HEK293 (cell line): ENCODE measurements around the gene MBNL2.

Experiments used
- AEBP2 ChIP-seq: fragments of 450-650 bp; formaldehyde crosslinking; IDR thresholded peaks from 2 replicates; pipeline ENCODE4 v1.5.1; 2016; ENCODE audit warnings: missing biosample characterization, missing genetic modification characterization, borderline replicate concordance
- BCL11A ChIP-seq: fragments of 450-650 bp; formaldehyde crosslinking; IDR thresholded peaks from 2 replicates; pipeline ENCODE4 v1.5.1; 2016; ENCODE audit warnings: low read depth, missing biosample characterization, missing genetic modification characterization
- BCL11B ChIP-seq: fragments of 450-650 bp; formaldehyde crosslinking; IDR thresholded peaks from 2 replicates; pipeline ENCODE4 v1.5.1; 2016; ENCODE audit warnings: low read depth, missing biosample characterization, missing genetic modification characterization
- EGR2 ChIP-seq: fragments of 450-650 bp; formaldehyde crosslinking; IDR thresholded peaks from 2 replicates; pipeline ENCODE4 v1.5.1; 2016; ENCODE audit warnings: low read depth, missing biosample characterization, missing genetic modification characterization
- GFI1B ChIP-seq: fragments of 450-650 bp; formaldehyde crosslinking; IDR thresholded peaks from 2 replicates; pipeline ENCODE4 v1.5.1; 2016; ENCODE audit warnings: missing biosample characterization, missing genetic modification characterization
- IKZF3 ChIP-seq: fragments of 450-650 bp; IDR thresholded peaks from 2 replicates; pipeline ENCODE4 v1.5.0; 2018; ENCODE audit warnings: missing biosample characterization, mild to moderate bottlenecking, missing genetic modification characterization, moderate library complexity
- KLF10 ChIP-seq: fragments of 450-650 bp; IDR thresholded peaks from 2 replicates; pipeline ENCODE4 v1.5.1; 2018; ENCODE audit warnings: missing biosample characterization, mild to moderate bottlenecking, missing genetic modification characterization
- TSHZ1 ChIP-seq: fragments of 450-650 bp; formaldehyde crosslinking; IDR thresholded peaks from 2 replicates; pipeline ENCODE4 v1.5.1; 2016; ENCODE audit warnings: missing biosample characterization, missing genetic modification characterization, borderline replicate concordance
- WT1 ChIP-seq: fragments of 450-650 bp; formaldehyde crosslinking; IDR thresholded peaks from 2 replicates; pipeline ENCODE4 v1.5.1; 2016; ENCODE audit warnings: missing biosample characterization, missing genetic modification characterization
- ZNF138 ChIP-seq: fragments of 450-650 bp; formaldehyde crosslinking; IDR thresholded peaks from 2 replicates; pipeline ENCODE4 v1.5.1; 2016; ENCODE audit warnings: missing biosample characterization, missing genetic modification characterization, borderline replicate concordance
- ZNF292 ChIP-seq: fragments of 450-650 bp; formaldehyde crosslinking; IDR thresholded peaks from 2 replicates; pipeline ENCODE4 v1.5.1; 2016; ENCODE audit warnings: low read depth, missing biosample characterization, missing genetic modification characterization, borderline replicate concordance
- ZNF350 ChIP-seq: fragments of 450-650 bp; formaldehyde crosslinking; IDR thresholded peaks from 2 replicates; pipeline ENCODE4 v1.5.0; 2017; ENCODE audit warnings: missing biosample characterization, mild to moderate bottlenecking, missing genetic modification characterization
- ZNF37A ChIP-seq: fragments of 450-650 bp; IDR thresholded peaks from 2 replicates; pipeline ENCODE4 v1.5.1; 2018; ENCODE audit warnings: missing biosample characterization, missing genetic modification characterization
- ZNF423 ChIP-seq: fragments of 450-650 bp; formaldehyde crosslinking; IDR thresholded peaks from 2 replicates; pipeline ENCODE4 v1.5.1; 2016; ENCODE audit warnings: missing biosample characterization, missing genetic modification characterization
- ZNF514 ChIP-seq: fragments of 450-650 bp; formaldehyde crosslinking; IDR thresholded peaks from 2 replicates; pipeline ENCODE4 v1.5.1; 2016; ENCODE audit warnings: missing biosample characterization, missing genetic modification characterization
- ZNF558 ChIP-seq: fragments of 450-650 bp; formaldehyde crosslinking; IDR thresholded peaks from 2 replicates; pipeline ENCODE4 v1.5.1; 2016; ENCODE audit warnings: missing biosample characterization, missing genetic modification characterization
- ZNF580 ChIP-seq: fragments of 450-650 bp; formaldehyde crosslinking; IDR thresholded peaks from 2 replicates; pipeline ENCODE4 v1.5.1; 2016; ENCODE audit warnings: missing biosample characterization, missing genetic modification characterization
- ZNF621 ChIP-seq: fragments of 450-650 bp; formaldehyde crosslinking; IDR thresholded peaks from 2 replicates; pipeline ENCODE4 v1.5.1; 2017; ENCODE audit warnings: missing biosample characterization, missing genetic modification characterization
- ZNF645 ChIP-seq: fragments of 450-650 bp; formaldehyde crosslinking; IDR thresholded peaks from 2 replicates; pipeline ENCODE4; 2016; ENCODE audit warnings: missing biosample characterization, missing genetic modification characterization
- ZNF660 ChIP-seq: fragments of 450-650 bp; IDR thresholded peaks from 2 replicates; pipeline ENCODE4 v1.5.1; 2018; ENCODE audit warnings: missing biosample characterization, mild to moderate bottlenecking, missing genetic modification characterization
- ZNF843 ChIP-seq: fragments of 450-650 bp; formaldehyde crosslinking; IDR thresholded peaks from 2 replicates; pipeline ENCODE4 v1.5.1; 2016; ENCODE audit warnings: missing biosample characterization, missing genetic modification characterization
- ZSCAN16 ChIP-seq: fragments of 450-650 bp; formaldehyde crosslinking; IDR thresholded peaks from 2 replicates; pipeline ENCODE4 v1.5.1; 2016; ENCODE audit warnings: missing biosample characterization, missing genetic modification characterization
- ZSCAN18 ChIP-seq: fragments of 450-650 bp; formaldehyde crosslinking; IDR thresholded peaks from 2 replicates; pipeline ENCODE4 v1.5.1; 2016; ENCODE audit warnings: missing biosample characterization, missing genetic modification characterization
- ZSCAN30 ChIP-seq: fragments of 450-650 bp; IDR thresholded peaks from 2 replicates; pipeline ENCODE4 v1.5.1; 2018; ENCODE audit warnings: missing biosample characterization, mild to moderate bottlenecking, missing genetic modification characterization, moderate library complexity
- TF ChIP-seq, protein P1 (sequence below): fragments of 450-650 bp; formaldehyde crosslinking; IDR thresholded peaks from 2 replicates; pipeline ENCODE4 v1.5.1; 2016; ENCODE audit warnings: missing biosample characterization, missing genetic modification characterization
- TF ChIP-seq, protein P2 (sequence below): fragments of 450-650 bp; formaldehyde crosslinking; IDR thresholded peaks from 2 replicates; pipeline ENCODE4 v1.5.1; 2016; ENCODE audit warnings: missing biosample characterization, missing genetic modification characterization

MBNL2 gene

GRCh38 chr13:97254816-97255215, 32.7 kb downstream of the MBNL2 start (continued):
- TF ChIP-seq ZNF138 (no peak), ZNF514 (tag by site-specific recombination) (no peak), ZNF350 (tag by site-specific recombination) (no peak), ZSCAN16 (tag by site-specific recombination) (no peak), BCL11A (tag by site-specific recombination) (no peak), KLF10 (tag by site-specific recombination) (no peak), ZNF580 (tag by site-specific recombination) (no peak), ZNF621 (tag by site-specific recombination) (no peak), ZNF292 (tag by site-specific recombination) (no peak), ZNF423 (tag by site-specific recombination) (peak; percentile 23; the same call in 1 of the 2 replicates), WT1 (no peak), ZNF843 (peak; percentile 60; the same call in 1 of the 2 replicates), ZNF660 (tag by site-specific recombination) (peak; percentile 78), AEBP2 (tag by site-specific recombination) (no peak), IKZF3 (peak; percentile 92), EGR2 (no peak), ZNF37A (tag by site-specific recombination) (no peak), GFI1B (tag by site-specific recombination) (peak; percentile 85), ZSCAN30 (no peak), BCL11B (tag by site-specific recombination) (no peak), ZNF645 (tag by site-specific recombination) (no peak), ZSCAN18 (no peak), ZNF558 (no peak), TSHZ1 (tag by site-specific recombination) (0 out of 2 replicates have a peak, but pooled peaks have one; percentile 28)
- TF ChIP-seq, protein P1, sequence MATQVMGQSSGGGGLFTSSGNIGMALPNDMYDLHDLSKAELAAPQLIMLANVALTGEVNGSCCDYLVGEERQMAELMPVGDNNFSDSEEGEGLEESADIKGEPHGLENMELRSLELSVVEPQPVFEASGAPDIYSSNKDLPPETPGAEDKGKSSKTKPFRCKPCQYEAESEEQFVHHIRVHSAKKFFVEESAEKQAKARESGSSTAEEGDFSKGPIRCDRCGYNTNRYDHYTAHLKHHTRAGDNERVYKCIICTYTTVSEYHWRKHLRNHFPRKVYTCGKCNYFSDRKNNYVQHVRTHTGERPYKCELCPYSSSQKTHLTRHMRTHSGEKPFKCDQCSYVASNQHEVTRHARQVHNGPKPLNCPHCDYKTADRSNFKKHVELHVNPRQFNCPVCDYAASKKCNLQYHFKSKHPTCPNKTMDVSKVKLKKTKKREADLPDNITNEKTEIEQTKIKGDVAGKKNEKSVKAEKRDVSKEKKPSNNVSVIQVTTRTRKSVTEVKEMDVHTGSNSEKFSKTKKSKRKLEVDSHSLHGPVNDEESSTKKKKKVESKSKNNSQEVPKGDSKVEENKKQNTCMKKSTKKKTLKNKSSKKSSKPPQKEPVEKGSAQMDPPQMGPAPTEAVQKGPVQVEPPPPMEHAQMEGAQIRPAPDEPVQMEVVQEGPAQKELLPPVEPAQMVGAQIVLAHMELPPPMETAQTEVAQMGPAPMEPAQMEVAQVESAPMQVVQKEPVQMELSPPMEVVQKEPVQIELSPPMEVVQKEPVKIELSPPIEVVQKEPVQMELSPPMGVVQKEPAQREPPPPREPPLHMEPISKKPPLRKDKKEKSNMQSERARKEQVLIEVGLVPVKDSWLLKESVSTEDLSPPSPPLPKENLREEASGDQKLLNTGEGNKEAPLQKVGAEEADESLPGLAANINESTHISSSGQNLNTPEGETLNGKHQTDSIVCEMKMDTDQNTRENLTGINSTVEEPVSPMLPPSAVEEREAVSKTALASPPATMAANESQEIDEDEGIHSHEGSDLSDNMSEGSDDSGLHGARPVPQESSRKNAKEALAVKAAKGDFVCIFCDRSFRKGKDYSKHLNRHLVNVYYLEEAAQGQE (tag by site-specific recombination) = no peak
- TF ChIP-seq, protein P2, sequence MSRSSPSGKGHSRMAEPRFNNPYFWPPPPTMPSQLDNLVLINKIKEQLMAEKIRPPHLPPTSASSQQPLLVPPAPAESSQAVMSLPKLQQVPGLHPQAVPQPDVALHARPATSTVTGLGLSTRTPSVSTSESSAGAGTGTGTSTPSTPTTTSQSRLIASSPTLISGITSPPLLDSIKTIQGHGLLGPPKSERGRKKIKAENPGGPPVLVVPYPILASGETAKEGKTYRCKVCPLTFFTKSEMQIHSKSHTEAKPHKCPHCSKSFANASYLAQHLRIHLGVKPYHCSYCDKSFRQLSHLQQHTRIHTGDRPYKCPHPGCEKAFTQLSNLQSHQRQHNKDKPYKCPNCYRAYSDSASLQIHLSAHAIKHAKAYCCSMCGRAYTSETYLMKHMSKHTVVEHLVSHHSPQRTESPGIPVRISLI (tag by site-specific recombination) = 0 out of 2 replicates have a peak, but pooled peaks have one; percentile 19
